Limb (tissue), 2 donors: ENCODE results near the gene SPOCK2.

Source experiments
- DNase-seq, 2 donors: peaks; one replicate each; pipeline ENCODE4 v3.0.0-alpha.2; 2016; ENCODE audit errors: extremely low spot score in 2 of 2

Gene SPOCK2

DNA sequence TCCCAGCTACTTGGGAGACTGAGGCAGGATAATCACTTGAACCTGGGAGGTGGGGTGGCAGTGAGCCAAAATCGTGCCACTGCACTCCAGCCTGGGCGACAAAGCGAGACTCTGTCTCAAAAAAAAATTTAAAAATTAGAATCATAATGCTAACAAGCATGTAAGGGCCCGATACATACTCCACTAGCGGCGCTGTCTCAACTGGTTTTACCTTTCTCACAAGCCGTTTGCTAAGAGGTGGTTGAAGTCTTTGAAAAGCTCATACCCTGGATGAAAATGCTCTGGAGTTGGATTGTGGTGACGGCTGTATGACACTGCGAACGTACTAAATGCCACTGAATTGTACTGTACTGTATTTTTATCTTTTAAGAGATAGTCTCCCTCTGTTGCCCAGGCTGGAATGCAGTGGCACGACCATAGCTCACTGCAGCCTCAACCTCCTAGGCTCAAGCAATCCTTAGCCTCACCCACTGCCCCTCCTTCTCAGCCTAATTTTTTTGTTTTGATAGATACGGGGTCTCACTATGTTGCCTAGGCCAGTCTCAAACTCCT is 29.9 kb downstream of the SPOCK2 start:
- no peak for DNase-seq

DNA sequence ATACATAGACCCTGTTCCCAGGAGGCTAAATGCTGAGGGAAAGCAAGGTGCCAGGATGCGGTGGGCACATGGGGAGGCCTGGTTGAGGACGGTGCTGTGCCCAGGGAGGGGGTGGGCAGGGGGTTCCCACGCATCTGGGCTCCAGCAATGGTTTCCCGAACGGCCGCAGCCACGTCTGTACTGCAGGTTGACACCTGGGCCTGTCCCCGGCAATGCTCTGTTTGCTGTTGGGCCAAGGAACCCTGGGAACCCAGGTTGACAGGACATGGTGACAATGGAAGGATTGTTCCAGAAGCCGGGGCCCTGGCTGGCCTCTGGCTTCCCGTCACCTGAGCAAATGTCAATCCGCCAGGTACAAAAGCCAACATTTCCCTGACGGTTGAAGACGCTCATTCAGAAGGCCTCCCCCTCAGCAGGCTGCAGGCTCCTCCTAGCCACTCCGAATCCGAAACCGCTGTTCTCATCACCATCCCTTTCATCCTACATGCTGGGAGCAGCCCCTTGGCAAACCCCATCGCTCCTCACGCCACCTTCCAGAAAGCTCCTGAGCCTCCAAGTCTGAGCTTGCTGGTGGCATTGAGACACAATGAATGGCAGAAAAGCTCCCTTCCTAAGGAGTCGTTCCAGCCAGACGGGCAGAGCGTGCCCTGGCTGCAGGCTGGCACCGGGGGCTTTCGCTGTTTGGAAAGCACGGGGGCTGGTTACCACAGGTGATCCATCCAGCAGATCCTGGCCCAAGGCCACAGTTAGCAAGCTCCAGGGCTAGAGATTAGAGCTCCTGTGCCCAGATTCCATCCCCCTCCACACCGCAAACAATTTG is 31.2 kb downstream of the SPOCK2 start:
- DNase-seq = no peak

DNA sequence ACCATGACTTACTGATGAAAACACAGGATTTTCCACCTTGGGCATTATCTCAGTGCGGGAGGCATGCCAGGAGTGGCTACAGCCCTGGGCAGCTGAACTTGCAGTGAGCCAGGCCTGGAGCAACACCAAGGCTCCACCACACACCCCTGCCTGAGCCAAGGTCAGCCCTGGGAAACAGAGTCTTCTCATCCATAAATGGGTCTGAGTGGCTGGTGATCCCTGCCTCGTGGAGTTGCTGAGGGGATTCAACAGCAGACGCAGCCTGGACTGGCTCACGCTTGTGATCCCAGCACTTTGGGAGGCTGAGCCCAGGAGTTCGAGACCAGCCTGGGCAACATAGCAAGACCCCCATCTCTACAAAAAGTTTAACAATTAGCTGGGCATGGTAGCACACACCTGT is 32.2 kb downstream of the SPOCK2 start:
- DNase-seq = no peak

DNA sequence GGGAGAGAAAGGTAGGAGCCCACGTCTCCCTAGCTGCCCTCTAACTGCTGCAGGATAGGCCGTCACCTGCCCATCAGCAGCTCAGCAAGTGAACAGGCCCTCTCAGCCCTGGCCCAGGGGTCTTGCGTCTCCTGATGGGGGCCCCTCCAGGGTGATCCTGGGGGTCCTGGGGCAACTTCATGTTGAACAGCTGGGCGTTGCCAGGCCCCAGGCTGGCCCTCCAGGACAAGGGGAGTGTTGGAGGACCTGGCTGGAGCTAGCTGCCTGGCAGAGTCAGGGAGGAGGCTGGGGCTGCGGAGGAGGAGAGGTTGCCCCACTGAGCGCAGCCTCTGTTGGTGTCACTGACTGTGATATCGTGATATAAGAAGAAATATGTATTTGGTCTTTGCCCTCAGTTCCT is 34.7 kb downstream of the SPOCK2 start:
- DNase-seq = no peak

DNA sequence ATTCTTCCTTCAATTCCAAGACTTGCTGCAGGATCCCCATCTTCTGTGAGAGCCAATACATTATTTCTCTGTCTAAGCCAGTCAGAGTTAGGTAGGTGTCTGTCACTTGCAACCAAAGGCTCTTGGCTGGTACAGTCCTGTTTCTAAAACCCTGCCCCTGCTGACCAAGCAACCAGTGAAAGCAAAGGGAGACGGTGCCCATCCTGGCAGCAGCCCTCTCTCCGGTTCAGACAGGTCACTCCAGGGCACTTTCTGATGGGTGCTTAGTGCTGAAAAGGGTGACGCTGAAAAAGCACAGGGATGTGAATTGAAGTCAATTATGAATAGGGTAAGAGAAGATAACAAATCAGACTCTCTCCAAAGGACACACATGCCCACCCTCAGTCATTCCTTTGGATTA is 37.5 kb downstream of the SPOCK2 start:
- no peak for DNase-seq

DNA sequence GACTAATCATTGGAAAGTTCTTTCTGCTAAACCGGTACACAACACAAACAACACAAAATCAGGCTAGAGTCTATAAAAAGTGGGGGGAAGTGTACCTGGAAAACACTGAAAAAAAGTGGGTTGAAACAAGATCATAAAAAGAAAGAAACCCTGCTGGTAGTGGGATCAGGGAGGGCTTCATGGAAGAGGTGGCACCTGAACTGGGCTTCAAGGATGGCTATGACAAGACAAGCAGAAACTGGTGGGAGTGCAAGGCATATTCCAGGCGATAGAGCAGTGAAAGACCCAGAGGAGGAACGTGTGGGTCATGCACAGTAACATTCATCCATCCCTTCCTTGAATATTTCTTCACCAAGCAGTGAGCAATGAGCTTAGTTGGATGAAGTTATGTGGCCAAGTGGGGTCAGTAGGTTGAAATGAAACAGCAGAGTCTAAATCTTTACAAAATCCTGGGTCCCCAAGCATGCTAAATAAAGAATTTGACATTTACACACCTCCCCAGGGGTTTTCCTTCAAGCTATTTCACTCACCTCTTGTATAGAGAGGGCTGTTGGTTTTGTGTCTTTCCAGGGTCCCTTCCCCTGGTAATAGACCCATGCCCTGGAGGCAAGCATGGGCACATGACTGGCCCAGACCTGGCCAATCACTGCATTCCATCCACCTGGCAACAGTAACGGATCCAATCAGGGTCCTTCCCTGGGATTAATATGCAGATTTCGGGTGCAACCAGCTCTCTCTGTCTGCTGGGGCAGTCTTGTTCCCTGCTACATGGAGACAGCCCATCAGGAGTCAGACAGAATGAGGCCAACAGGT is 38.2 kb downstream of the SPOCK2 start:
- DNase-seq = no peak

DNA sequence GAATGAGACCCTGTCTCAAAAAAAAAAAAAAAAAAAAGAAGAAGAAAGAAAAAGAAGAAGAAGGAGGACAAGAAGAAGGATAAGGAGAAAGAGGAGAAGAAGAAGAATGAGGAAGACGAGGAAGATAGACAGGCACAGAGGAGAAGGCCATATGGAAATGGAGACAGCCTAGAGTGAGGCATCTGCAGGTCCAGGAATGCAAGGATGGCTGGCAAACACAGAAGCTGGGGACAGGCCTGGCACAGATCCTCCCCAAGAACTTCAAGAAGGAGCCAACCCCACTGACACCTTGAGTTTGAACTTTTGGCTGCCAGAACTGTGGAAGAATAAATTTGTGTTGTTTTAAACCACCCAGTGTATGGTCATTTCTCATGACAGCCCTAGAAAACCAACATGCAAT is 38.9 kb downstream of the SPOCK2 start:
- no peak for DNase-seq

DNA sequence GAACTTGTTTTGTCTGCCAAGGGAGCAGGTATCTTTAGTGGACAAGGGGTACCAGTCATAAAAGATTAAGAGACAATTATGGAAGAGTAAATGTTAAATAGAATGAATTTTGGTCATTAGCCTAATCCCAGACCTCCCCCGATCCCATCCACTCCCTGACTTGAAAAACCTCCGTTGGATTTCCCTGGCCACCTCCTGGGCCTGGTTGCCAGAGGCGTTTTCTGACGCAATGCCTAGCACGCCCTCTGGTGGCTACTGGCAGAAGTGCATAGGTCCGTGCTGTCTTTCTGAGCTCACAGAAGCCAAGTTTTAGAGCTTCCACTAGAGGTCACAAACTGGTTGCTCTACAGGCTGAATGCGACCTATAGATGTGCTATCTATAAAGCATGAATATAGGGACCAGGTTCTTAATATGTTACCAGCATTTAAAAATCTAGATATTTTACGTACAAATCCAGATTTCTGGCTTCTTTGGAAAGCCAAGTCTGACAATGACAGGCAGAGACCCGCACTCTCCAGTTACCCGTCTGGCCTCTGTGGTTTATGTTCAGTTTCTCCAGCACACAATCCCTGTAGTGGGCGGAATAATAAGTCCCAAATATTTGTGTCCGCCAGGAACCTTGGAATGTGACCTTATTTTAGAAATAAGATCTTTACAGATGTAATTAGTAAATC is 39.8 kb downstream of the SPOCK2 start:
- DNase-seq = peak; percentile 92 to 95

DNA sequence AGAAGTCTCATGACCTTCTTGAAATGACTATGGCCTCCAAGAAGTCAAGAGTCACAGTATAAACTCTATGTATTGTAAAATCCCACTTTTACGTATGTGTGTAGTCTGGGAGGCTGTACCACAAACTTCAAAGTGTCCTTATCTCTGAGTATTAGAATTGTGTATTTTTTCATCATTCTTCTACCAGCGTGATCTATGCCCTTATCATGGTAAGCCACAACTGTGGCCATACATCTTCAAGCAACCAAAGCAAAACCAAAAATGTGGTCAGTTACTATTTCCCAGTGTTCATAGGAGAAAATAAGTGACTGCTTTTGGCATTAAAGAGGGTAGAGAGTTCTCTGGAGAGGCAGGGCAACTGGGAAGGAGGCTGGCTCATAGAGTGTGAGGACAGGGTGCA is 42.8 kb downstream of the SPOCK2 start:
- DNase-seq = no peak

DNA sequence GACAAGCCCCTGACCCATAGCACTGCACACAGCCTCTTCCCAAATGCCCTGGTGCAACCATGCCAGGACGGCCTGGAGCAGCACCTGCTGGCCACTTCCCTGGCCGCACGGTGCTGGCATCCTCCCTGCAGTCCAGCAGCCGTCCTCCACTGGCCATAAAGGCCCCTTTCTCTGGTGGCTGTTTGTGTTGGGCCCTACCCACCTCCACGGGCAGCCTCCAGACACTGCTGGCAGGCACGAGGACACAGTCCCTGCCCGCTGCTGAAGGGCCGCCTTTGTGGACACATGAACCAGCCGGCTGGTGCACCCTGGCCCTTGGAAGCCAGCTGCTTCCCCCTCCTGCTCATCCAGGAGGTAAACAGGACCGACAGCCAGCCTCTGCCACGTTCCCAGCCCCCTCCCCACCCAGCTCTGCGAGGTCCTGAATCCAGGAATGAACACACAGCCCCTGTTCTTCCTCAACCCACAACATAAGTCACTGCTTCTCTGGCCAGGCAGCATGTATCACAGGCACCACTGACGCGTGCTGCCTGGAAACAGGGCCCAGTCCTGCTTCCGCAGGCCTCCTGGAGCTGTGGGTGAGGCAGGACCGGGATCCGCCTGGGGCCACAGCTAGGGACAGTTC is 43.8 kb downstream of the SPOCK2 start:
- peak in 1 of 2 donors; percentile 64 for DNase-seq

DNA sequence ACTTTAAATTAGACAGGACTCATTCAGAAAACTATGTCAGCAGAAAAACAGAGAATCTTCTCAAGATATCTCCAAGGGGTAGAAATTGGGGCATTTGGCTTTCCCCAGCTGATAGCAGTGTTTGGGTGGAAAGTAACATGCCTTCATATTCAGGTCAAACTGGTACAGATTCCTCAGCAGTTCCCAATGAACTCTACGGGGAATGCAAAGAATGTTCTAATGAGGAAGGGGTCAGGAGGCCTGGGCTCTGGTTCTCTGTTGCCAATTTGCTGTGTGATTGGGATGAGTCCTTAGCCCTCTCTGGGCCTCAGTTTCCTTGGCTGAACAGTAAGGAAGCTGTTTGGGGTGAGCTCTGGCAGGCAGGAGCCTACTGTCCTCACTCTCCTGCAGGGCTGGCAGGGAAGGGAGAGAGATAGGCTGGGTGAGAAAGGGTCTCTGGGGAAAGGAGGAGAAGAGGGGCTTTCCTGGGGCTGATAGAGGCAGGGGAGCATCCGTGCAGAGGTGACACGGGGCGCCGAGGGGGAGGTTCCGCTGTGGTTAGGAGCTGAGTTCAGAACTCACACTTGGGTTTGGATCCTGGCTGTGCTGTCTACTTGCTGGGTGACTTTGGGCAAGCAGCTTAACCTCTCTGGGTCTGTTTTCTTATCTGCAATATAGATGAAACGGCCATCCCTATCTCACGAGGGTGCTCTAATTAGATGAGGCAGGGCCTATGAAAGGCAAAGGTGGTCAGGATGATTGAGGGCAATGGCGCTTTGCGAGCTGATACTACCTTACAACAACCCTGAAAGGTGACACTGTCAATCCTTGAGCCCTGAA is 45.1 kb downstream of the SPOCK2 start:
- DNase-seq = no peak

DNA sequence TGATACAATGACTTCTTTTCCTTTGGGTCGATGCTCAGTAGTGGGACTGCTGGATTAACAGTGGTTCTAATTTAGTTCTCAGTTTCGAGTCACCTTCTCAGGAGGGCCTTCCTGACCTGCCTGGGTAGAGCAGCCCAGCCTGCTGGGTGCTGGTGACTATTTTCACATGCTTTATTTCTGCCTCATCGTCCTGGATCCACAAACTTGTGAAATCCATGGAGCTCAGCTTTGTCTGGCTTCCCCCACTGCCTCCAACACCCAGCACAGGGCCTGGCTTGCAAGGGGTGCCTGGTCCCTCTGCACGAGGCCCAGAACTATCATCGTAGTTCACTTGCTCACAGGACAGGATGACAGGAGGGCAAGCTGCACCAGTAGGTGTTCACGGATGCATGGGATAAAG is 46.9 kb downstream of the SPOCK2 start:
- no peak for DNase-seq

DNA sequence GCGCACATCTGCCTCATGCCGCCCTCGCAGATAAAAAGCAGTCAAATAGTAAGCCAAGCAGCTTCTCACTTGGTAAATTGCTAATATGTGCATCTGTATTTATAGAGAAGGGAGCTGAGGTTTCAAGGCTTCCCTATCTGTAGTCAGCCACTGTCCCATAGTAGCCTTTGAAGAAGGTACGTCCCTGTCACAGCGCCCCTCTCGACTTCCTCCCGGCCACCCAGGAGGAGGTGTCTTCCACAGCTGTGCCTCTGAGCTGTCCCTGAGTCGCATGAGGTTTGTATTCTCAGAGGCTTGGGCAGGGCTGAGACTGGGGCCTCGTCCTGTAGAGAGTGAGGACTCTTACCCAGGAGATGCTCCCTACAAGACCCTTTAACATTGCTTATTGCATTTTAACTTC is 49.0 kb downstream of the SPOCK2 start:
- no peak for DNase-seq

DNA sequence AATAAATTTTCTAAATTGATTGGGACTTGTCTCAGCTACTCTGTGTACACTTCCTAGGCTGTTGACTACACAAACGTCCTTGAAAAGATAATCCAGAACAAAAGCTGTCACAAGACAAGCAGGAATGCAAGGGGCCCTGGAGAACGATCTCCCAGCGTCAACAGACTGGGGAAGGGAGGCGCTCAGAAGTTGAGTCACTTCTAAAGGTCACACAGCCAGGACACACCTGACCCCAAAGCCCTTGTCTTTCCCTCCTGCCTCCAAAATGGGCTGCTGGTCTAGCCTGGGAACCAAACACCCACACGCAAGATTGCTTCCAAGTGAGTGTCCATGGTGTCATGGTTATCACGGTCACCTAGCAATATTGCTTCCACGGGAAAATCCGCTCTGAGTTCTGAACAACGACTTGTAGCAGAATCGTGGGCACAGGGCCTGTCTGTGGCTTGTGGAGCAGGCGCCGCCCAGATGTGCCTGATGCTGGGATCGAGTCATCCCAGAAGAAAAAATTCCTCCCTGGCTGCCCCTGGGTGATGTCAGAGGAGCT is 49.8 kb downstream of the SPOCK2 start:
- no peak for DNase-seq

DNA sequence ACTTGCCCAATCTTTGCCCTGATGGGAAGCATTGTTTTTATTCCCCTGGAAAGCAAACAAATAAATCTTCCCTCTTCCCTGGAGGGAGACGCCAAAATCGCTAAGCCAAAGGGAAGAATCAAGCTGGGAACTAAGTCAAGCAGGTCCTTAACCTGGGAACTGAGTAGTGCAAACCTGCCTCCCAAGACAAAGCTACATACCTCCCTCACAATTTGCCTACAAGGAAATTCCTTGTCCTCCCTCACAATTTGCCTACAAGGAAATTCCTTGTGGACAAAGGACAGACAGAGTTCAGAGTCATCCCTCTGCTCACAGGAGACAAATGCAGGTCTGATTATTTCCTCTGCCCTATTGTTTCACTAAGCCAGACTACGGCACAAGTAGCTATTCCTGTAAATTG is 50.5 kb downstream of the SPOCK2 start:
- DNase-seq = no peak

DNA sequence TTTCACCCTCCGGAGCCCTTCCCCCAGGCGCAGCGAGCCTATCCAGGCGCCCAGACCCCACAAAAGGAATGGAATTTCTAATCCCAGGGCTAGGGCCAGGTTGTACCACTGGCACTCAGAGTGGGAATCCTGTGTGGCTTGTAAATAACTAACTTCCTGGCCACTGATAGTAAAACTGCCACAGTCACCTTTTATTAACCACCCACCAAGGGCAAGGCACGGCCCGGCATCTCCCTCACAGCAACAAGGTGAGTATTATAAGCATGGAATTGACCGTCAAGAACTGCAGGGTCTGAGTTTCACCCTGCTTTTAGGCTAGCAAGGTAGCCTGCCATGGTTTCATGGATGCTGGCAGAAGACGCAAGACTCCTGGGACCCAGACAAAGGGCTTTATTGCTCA is 51.1 kb downstream of the SPOCK2 start:
- DNase-seq = no peak

DNA sequence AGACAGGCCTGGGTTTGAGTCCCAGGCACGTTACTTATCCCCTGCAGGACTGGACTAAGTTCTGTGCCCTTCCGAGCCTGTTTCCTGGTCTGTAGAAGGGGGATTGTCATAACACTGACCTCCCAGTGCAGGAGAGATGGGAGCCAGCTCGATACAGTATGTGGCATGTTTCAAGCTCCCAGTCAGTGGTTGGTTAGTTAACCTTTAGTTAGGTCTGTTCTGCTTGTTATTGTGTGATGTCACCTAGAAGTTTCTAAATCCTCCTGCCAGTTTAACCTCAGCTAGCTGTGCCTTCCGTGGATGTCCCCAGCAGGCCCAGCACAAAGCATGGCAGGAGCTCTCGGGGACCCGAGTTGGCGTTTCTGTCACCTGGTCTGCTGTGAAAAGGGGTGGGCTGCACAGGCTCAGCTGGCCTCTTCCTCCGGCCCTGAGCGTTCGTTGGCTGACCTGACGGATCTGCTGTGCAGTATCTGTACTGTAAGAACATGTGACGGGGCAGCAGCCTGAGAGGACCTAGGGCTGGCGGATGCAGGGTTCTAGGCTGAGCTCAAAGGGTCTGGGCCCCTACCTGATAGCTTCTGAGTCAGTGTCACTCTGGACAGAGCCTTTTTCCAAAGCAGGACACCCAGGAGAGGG is 53.0 kb downstream of the SPOCK2 start:
- no peak for DNase-seq

DNA sequence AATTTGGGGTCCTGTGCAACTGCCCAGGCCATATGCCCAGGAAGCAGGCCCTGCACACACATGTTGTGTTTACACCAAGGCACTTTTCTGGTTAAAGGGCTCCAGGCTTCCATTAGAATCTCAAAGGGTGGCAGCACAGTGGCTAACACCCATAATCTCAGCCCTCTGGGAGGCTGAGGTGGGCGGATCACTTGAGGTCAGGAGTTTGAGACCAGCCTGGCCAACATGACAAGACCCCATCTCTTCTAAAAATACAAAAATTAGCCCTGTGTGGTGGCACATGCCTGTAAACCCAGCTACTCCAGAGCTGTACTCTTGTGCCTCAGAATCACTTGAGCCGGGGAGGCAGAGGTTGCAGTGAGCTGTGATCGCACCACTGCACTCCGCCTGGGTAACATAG is 53.6 kb downstream of the SPOCK2 start:
- DNase-seq = no peak

DNA sequence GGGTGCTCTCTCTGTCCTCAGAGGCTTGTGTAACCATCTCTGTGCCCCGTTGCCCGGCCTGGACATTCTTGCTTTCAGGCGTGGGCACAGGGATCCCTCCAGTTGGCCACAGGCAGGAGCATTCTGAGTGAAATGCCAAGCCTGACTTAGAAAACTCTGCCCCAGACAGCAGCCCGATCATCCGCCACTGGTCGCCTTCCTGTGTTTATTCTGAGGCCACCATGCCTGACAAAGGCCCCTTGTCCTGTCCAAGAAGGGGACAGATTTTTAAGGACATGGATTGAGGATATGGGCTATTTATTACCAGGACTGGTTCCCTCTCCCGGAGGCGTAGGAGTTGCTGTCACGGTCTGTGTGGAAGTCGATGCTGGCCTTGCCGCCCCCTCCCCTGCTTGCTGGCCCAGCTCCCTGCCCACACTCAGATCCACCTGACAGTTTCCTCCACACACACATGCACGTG is 54.3 kb downstream of the SPOCK2 start:
- DNase-seq = no peak
